Measurements from ENCODE around the gene NID1. TPM values are rescaled to one million over a fixed set of nuclear protein-coding genes. Genes with fewer than 3 reads are reported as not detected.
"Not testable (repeated sequence)": the region's sequence is repeated elsewhere in the genome, so short reads cannot be mapped to it uniquely, and the experiment has no call there.

NID1 gene
- total and polyA plus RNA-seq, 4 donors = 21.2 to 90.1 (median 55.2) TPM

DNA sequence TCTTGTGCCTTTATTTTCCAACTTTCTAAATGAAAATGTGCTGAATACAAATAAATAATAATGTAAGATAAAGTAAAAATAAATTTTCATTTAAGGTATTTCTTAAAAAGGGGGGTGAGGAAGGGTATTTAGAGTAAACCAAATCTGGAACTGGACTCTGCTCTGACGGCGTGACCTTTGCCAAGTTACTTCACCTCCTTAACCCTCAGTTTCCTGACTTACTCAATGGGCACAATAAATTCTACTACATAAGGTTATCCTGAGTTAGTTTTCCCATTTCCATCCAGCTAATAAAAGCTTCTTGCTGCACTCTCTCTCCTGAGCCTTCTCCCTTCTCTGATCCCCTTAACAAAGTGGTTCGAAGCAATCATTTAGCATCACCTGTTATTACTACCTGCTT lies 93.9 kb downstream of the NID1 start:
- WGBS = 39% methylated on average over 3 of the region's 3 CpGs
- H3K4me3 ChIP-seq (ENCODE audit: low read depth in 1 of 3, low read length in 3 of 3) = no peak overlapping the region
- DNase-seq (ENCODE audit: low spot score) = no peak

GRCh38 chr1:235968831-235969230 lies 96.1 kb downstream of the NID1 start:
- H3K27ac ChIP-seq (ENCODE audit: low read depth in 1 of 2, low read length in 2 of 2) = no peak overlapping the region
- H3K4me3 ChIP-seq (ENCODE audit: low read depth in 1 of 3, low read length in 3 of 3) = no peak overlapping the region
- WGBS = 88% methylated on average over 5 of the region's 5 CpGs

More for the DNA sequence above, 93.9 kb downstream of the NID1 start:
- Histone ChIP-seq H3K4me1 (ENCODE audit: control insufficient read depth in 4 of 4, insufficient read depth in 4 of 4, low read length in 3 of 4) (peaks cover 0 to 15% (median 12%) of the 10 kb centered on the region in 4 donors), H3K27ac (ENCODE audit: low read depth in 1 of 2, low read length in 2 of 2) (peak overlapping the region; percentile 14 to 77), H3K27me3 (ENCODE audit: control insufficient read depth in 4 of 4, insufficient read depth in 4 of 4, low read length in 3 of 4) (no peaks in the 10 kb centered on the region), H3K9ac (ENCODE audit: low read depth in 1 of 2, low read length in 2 of 2) (no peak overlapping the region), H3K9me3 (ENCODE audit: control insufficient read depth in 4 of 4, low read length in 3 of 4) (no peaks in the 10 kb centered on the region), H3K36me3 (ENCODE audit: control insufficient read depth in 4 of 4, insufficient read depth in 3 of 4, low read depth in 1 of 4, low read length in 3 of 4) (peaks cover 0 to 12% (median 4%) of the 10 kb centered on the region in 4 donors)
- TF ChIP-seq HNF4G (IDR thresholded peaks at IDR 0.05) (no peak), HNF4A (conservative IDR thresholded peaks at IDR 0.05) (peak in 1 of 2 donors; percentile 34), NR2F2 (IDR thresholded peaks at IDR 0.05) (no peak), RAD21 (IDR thresholded peaks at IDR 0.05) (no peak), GABPA (IDR thresholded peaks at IDR 0.05 in 1 of 2, conservative IDR thresholded peaks at IDR 0.05 in 1 of 2) (no peak)

GRCh38 chr1:235966134-235966533 lies 98.8 kb downstream of the NID1 start:
- WGBS = 79% methylated on average over 5 of the region's 5 CpGs

More at GRCh38 chr1:235968831-235969230, 96.1 kb downstream of the NID1 start:
- no peak overlapping the region for H3K9ac ChIP-seq (ENCODE audit: low read depth in 1 of 2, low read length in 2 of 2)
- peaks cover 0 to 15% (median 12%) of the 10 kb centered on the region in 4 donors for H3K4me1 ChIP-seq (ENCODE audit: control insufficient read depth in 4 of 4, insufficient read depth in 4 of 4, low read length in 3 of 4)
- H3K27me3 ChIP-seq (ENCODE audit: control insufficient read depth in 4 of 4, insufficient read depth in 4 of 4, low read length in 3 of 4) = no peaks in the 10 kb centered on the region
- no peaks in the 10 kb centered on the region for H3K9me3 ChIP-seq (ENCODE audit: control insufficient read depth in 4 of 4, low read length in 3 of 4)
- no peak for TF ChIP-seq FOXA2 (IDR thresholded peaks at IDR 0.05)
- no peak for TF ChIP-seq MAX (IDR thresholded peaks at IDR 0.05)
- no peak for TF ChIP-seq HNF4G (IDR thresholded peaks at IDR 0.05)
- DNase-seq (ENCODE audit: low spot score) = no peak
- no peaks in the 10 kb centered on the region for H3K36me3 ChIP-seq (ENCODE audit: control insufficient read depth in 4 of 4, insufficient read depth in 3 of 4, low read depth in 1 of 4, low read length in 3 of 4)

GRCh38 chr1:235960809-235961208 lies 104.1 kb downstream of the NID1 start:
- Histone ChIP-seq H3K27me3 (ENCODE audit: control insufficient read depth in 4 of 4, insufficient read depth in 4 of 4, low read length in 3 of 4) (no peaks in the 10 kb centered on the region), H3K36me3 (ENCODE audit: control insufficient read depth in 4 of 4, insufficient read depth in 3 of 4, low read depth in 1 of 4, low read length in 3 of 4) (peaks cover 2 to 8% (median 3%) of the 10 kb centered on the region in 4 donors), H3K4me3 (ENCODE audit: low read depth in 1 of 3, low read length in 3 of 3) (no peak overlapping the region), H3K9me3 (ENCODE audit: control insufficient read depth in 4 of 4, low read length in 3 of 4) (no peaks in the 10 kb centered on the region), H3K9ac (ENCODE audit: low read depth in 1 of 2, low read length in 2 of 2) (no peak overlapping the region), H3K27ac (ENCODE audit: low read depth in 1 of 2, low read length in 2 of 2) (no peak overlapping the region), H3K4me1 (ENCODE audit: control insufficient read depth in 4 of 4, insufficient read depth in 4 of 4, low read length in 3 of 4) (no peaks in the 10 kb centered on the region)
- 99% methylated on average over 4 of the region's 4 CpGs for WGBS
- no peak for DNase-seq (ENCODE audit: low spot score)
- TF ChIP-seq NR2F2 (IDR thresholded peaks at IDR 0.05) (no peak), YY1 (IDR thresholded peaks at IDR 0.05) (no peak), GABPA (IDR thresholded peaks at IDR 0.05 in 1 of 2, conservative IDR thresholded peaks at IDR 0.05 in 1 of 2) (no peak), TAF1 (conservative IDR thresholded peaks at IDR 0.05) (no peak), SP1 (IDR thresholded peaks at IDR 0.05) (no peak), HNF4G (IDR thresholded peaks at IDR 0.05) (no peak), RXRA (IDR thresholded peaks at IDR 0.05) (no peak), RAD21 (IDR thresholded peaks at IDR 0.05) (no peak), HNF4A (conservative IDR thresholded peaks at IDR 0.05) (no peak), JUND (IDR thresholded peaks at IDR 0.05) (no peak), EGR1 (IDR thresholded peaks at IDR 0.05; ENCODE audit: low read depth in 2 of 2) (no peak)
- TF ChIP-seq, protein P1, sequence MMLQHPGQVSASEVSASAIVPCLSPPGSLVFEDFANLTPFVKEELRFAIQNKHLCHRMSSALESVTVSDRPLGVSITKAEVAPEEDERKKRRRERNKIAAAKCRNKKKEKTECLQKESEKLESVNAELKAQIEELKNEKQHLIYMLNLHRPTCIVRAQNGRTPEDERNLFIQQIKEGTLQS (IDR thresholded peaks at IDR 0.05) = no peak

More at GRCh38 chr1:235966134-235966533, 98.8 kb downstream of the NID1 start:
- not testable (repeated sequence) for H3K9me3 ChIP-seq (ENCODE audit: control insufficient read depth in 4 of 4, low read length in 3 of 4); H3K9ac ChIP-seq (ENCODE audit: low read depth in 1 of 2, low read length in 2 of 2); DNase-seq (ENCODE audit: low spot score); H3K4me3 ChIP-seq (ENCODE audit: low read depth in 1 of 3, low read length in 3 of 3); H3K36me3 ChIP-seq (ENCODE audit: control insufficient read depth in 4 of 4, insufficient read depth in 3 of 4, low read depth in 1 of 4, low read length in 3 of 4); H3K27ac ChIP-seq (ENCODE audit: low read depth in 1 of 2, low read length in 2 of 2); H3K27me3 ChIP-seq (ENCODE audit: control insufficient read depth in 4 of 4, insufficient read depth in 4 of 4, low read length in 3 of 4); H3K4me1 ChIP-seq (ENCODE audit: control insufficient read depth in 4 of 4, insufficient read depth in 4 of 4, low read length in 3 of 4)
